Muscle layer of colon (tissue), 2 donors: ENCODE measurements around the gene RRBP1.

Experiments
- H3K27ac ChIP-seq: one replicate; pipeline ENCODE4 v1.7.0; 2013; ENCODE audit warnings: low read depth, mild to moderate bottlenecking, low read length, moderate library complexity
- H3K27me3 ChIP-seq, 2 donors: one replicate each; pipeline ENCODE4 v1.7.0; 2013; ENCODE audit warnings: low read length in 2 of 2, mild to moderate bottlenecking in 2 of 2; ENCODE audit not compliant: insufficient read depth in 2 of 2, control insufficient read depth in 1 of 2
- H3K36me3 ChIP-seq: one replicate; pipeline ENCODE4 v1.7.0; 2013; ENCODE audit warnings: mild to moderate bottlenecking, low read length; ENCODE audit not compliant: insufficient read depth
- H3K4me1 ChIP-seq: one replicate; pipeline ENCODE4 v1.7.0; 2013; ENCODE audit warnings: mild to moderate bottlenecking, low read length; ENCODE audit not compliant: insufficient read depth
- H3K4me3 ChIP-seq, 2 donors: one replicate each; pipeline ENCODE4 v1.7.0; 2013; ENCODE audit warnings: low read length in 2 of 2, low read depth in 1 of 2, mild to moderate bottlenecking in 1 of 2, moderate library complexity in 1 of 2
- H3K9ac ChIP-seq: one replicate; pipeline ENCODE4 v1.7.0; 2013; ENCODE audit warnings: low read length
- H3K9me3 ChIP-seq: one replicate; pipeline ENCODE4 v1.7.0; 2013; ENCODE audit warnings: mild to moderate bottlenecking, low read length
- donor health status: abdominal sarcoma.
- donor health status: Adenocarcinoma of cecum.

Gene RRBP1

GRCh38 chr20:17579369-17580039, 102.5 kb downstream of the RRBP1 start:
- no peaks in the 10 kb centered on the region for H3K9me3 ChIP-seq
- H3K4me3 ChIP-seq = no peak overlapping the region
- no peaks in the 10 kb centered on the region for H3K27me3 ChIP-seq
- H3K9ac ChIP-seq = no peak overlapping the region
- H3K36me3 ChIP-seq = peaks cover 3% of the 10 kb centered on the region
- peaks cover 57% of the 10 kb centered on the region for H3K4me1 ChIP-seq
- peak overlapping the region; percentile 8 for H3K27ac ChIP-seq

DNA sequence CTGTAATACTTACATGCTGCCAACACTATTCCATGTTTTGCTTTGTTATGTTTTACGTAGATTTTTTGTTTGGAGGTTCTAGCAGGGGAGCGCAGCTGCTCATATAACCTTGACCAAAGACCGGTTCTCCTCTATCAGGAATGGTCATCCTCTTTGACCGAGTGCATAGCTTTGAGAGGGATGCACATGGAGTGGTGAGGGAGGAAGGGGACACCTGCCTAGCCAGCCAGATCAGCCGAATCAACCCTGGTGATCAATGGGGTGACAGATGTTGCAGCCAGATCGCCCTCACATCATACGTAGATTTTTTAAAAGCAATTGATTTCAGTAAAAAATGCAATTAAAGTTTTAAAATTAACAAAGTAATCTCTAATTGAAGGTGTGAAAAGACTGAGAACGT, 105.8 kb downstream of the RRBP1 start:
- H3K27me3 ChIP-seq = no peaks in the 10 kb centered on the region
- no peak overlapping the region for H3K9ac ChIP-seq
- H3K36me3 ChIP-seq = peaks cover 3% of the 10 kb centered on the region
- no peak overlapping the region for H3K4me3 ChIP-seq
- peak overlapping the region; percentile 64 for H3K27ac ChIP-seq
- H3K9me3 ChIP-seq = no peaks in the 10 kb centered on the region
- H3K4me1 ChIP-seq = peaks cover 50% of the 10 kb centered on the region

DNA sequence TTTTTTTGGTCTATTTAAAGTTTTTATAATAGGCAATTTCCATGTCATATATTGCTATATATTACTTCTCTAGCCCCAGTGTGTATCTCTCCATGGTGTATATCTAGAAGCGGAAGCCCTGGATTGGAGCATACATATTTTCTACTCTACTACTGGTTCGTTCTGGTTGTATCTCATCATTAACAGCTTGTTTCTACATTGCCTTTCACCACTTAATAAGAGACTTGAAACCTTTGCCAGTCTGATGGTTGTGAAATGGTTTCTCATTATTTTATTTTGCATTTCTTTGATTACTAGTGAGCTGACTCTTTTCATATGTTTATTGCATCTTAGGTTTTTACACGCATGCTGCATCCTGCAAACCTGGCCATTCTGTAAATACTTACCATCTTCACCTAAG, 108.6 kb downstream of the RRBP1 start:
- Histone ChIP-seq H3K27ac (peak overlapping the region; percentile 6), H3K9me3 (no peaks in the 10 kb centered on the region), H3K36me3 (peaks cover 3% of the 10 kb centered on the region), H3K27me3 (no peaks in the 10 kb centered on the region), H3K4me1 (peaks cover 30% of the 10 kb centered on the region), H3K4me3 (peak overlapping the region; percentile 7 to 95), H3K9ac (peak overlapping the region; percentile 76)

DNA sequence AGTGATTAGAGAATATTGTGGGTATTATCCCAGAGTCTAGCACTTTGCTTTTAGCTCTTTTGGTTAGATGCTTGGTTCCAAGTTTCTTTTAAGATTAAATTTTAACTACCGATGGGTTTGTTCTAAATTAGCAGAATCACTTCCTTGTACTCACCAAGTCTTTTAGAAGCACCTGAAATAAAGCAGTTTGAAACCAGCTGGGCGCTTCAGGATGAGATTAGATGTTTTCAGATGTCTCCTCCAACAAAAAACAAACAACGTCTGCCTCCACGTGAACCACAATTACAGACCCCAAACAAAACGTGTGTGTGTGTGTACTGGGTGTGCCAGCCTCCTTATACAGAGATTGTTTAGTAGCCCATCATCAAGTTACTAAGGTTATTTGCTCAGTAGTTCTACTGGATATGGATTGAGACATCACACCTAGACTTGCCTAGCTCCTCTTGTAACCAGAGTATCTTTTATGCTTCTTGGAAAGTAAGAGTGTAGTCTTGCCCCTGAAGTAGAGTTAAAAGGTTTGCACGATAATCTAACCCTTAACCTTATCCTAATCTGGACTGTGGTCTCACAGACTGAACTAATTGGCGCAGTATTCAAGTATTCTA, 109.9 kb downstream of the RRBP1 start:
- Histone ChIP-seq H3K4me3 (peak overlapping the region; percentile 95 to 100), H3K27ac (peak overlapping the region; percentile 94), H3K9ac (peak overlapping the region; percentile 76), H3K27me3 (no peaks in the 10 kb centered on the region), H3K4me1 (peaks cover 34% of the 10 kb centered on the region), H3K36me3 (peaks cover 3% of the 10 kb centered on the region), H3K9me3 (no peaks in the 10 kb centered on the region)

GRCh38 chr20:17571153-17571527, 110.9 kb downstream of the RRBP1 start:
- Histone ChIP-seq H3K9me3 (no peaks in the 10 kb centered on the region), H3K4me3 (peak overlapping the region; percentile 95 to 100), H3K9ac (peak overlapping the region; percentile 76), H3K36me3 (peaks cover 3% of the 10 kb centered on the region), H3K27ac (peak overlapping the region; percentile 94), H3K4me1 (peaks cover 31% of the 10 kb centered on the region), H3K27me3 (no peaks in the 10 kb centered on the region)

DNA sequence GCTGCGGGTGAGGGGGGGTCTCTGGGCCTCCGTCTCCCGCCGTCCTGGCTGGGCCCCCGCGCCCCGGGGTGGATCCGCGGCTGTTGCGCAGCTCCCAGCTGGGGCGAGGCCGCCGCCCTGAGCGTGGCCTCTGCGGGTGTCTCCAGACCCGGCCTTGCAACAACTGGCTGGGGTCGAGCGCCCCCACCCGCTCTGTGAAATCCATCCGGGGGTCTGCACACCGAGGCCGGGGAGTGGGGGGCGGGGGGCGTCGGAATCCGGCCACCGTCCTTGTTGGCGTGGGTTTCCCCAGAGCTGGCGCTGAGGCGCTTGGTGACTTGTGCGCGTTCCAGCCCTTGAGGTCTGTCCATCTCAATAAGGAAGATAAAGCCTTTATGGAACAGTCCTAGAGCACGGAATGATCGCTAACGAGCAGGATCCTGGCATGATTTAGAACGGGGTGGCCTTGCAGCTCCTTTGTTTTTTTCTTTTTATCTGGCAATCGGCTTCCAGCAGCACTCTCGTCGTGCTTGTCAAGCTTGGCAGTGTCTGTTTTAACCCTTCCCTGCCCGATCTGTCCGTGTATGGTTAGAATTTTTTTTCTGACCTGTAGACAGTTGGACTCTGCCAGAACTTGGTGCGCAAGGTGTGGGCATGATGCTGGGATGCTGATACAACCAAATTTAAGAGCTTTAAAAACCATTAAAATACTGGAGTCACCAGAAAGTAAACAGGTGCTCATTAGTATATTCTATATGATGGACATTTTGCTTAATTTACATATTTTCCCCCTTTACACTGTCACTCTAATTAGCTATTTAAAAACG, 111.5 kb downstream of the RRBP1 start:
- Histone ChIP-seq H3K27ac (peak overlapping the region; percentile 94), H3K4me3 (peak overlapping the region; percentile 95 to 100), H3K9me3 (no peaks in the 10 kb centered on the region), H3K4me1 (peaks cover 33% of the 10 kb centered on the region), H3K27me3 (no peaks in the 10 kb centered on the region), H3K36me3 (peaks cover 3% of the 10 kb centered on the region), H3K9ac (peak overlapping the region; percentile 76)

- Histone ChIP-seq H3K9ac (peak within 1 kb of the TSS; percentile 83), H3K27ac (peak within 1 kb of the TSS; percentile 98), H3K36me3 (no peaks in the 10 kb centered on the region), H3K9me3 (no peaks in the 10 kb centered on the region), H3K27me3 (no peaks in the 10 kb centered on the region), H3K4me3 (peak within 1 kb of the TSS; percentile 95 to 100), H3K4me1 (peaks cover 40% of the 10 kb centered on the region)
These were observed 112.3 kb downstream of the RRBP1 start, which contains the start of gene DSTN for GRCh38 chr20:17569616-17570346. DSTN (plus strand) TSS chr20:17570075; CDS start chr20:17570209, 134 bp downstream.

DNA sequence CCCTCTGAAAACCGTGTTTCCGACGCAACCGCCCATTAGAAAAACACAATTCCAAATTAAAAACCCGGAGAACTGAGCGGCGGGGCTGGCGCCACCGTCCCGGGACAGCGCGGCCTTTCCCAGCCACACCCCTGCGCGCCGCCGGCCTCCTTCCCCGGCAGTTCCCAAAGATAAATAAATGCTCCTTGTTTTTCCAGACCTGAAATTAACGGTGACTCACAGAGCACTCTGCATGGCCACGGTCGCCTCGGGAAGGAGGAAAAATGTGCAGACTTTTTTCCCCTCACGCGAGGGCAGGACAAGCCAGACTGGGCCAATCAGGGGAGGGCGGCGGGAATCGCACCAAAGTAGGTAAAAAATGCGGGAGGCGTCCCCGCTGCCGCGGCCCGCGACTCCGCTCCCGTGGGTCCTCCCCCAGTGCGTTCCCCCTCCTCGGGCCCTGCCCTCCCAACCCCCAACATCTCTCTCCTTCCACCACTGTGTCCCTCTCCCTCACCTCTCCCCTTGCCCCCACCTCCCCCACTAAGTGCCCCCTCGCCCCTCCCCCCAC, 113.0 kb downstream of the RRBP1 start:
- peak overlapping the region; percentile 30 to 47 for H3K4me3 ChIP-seq
- H3K4me1 ChIP-seq = peaks cover 36% of the 10 kb centered on the region
- H3K9ac ChIP-seq = peak overlapping the region; percentile 83
- H3K9me3 ChIP-seq = no peaks in the 10 kb centered on the region
- no peaks in the 10 kb centered on the region for H3K36me3 ChIP-seq
- no peaks in the 10 kb centered on the region for H3K27me3 ChIP-seq
- peak overlapping the region; percentile 98 for H3K27ac ChIP-seq

- peaks cover 28% of the 10 kb centered on the region for H3K4me1 ChIP-seq
- H3K4me3 ChIP-seq = peak overlapping the region; percentile 23 to 47
- H3K9ac ChIP-seq = peak overlapping the region; percentile 83
- H3K27me3 ChIP-seq = no peaks in the 10 kb centered on the region
- no peaks in the 10 kb centered on the region for H3K9me3 ChIP-seq
- H3K36me3 ChIP-seq = no peaks in the 10 kb centered on the region
- H3K27ac ChIP-seq = peak overlapping the region; percentile 98
These were observed 113.8 kb downstream of the RRBP1 start for GRCh38 chr20:17568045-17568788.

GRCh38 chr20:17566345-17566744, 115.7 kb downstream of the RRBP1 start:
- Histone ChIP-seq H3K9ac (no peak overlapping the region), H3K27me3 (no peaks in the 10 kb centered on the region), H3K27ac (no peak overlapping the region), H3K9me3 (no peaks in the 10 kb centered on the region), H3K4me3 (no peak overlapping the region), H3K36me3 (no peaks in the 10 kb centered on the region), H3K4me1 (peaks cover 33% of the 10 kb centered on the region)
